DMS153 treated with DMSO at 0.1 percent for 48 hours (cell line): ENCODE data around the gene SAP25.
"Not testable (repeated sequence)": the region's sequence is repeated elsewhere in the genome, so short reads cannot be mapped to it uniquely, and the experiment has no call there.

Source experiments
- DNase-seq: peaks from one replicate; lab custom pipeline; 2025; ENCODE audit not compliant: unreplicated experiment; lab: John Stamatoyannopoulos, UW

SAP25 gene

GRCh38 chr7:100576384-100576993, 2.8 kb upstream of the SAP25 start:
- no peak for DNase-seq

- no peak for DNase-seq
Observed at GRCh38 chr7:100575746-100576383, 2.2 kb upstream of the SAP25 start.

- no peak for DNase-seq
Observed at GRCh38 chr7:100575206-100575631, 1.5 kb upstream of the SAP25 start.

GRCh38 chr7:100574362-100575205, 884 bp upstream of the SAP25 start:
- DNase-seq = no peak

GRCh38 chr7:100572949-100573675, 588 bp downstream of the SAP25 start:
- DNase-seq = no peak

GRCh38 chr7:100572281-100572948, 1.3 kb downstream of the SAP25 start:
- no peak for DNase-seq

GRCh38 chr7:100571829-100572116, 1.9 kb downstream of the SAP25 start:
- no peak for DNase-seq

GRCh38 chr7:100570954-100571828, 2.5 kb downstream of the SAP25 start:
- no peak for DNase-seq

- DNase-seq = peak; percentile 45
Observed at GRCh38 chr7:100568896-100569844, 4.5 kb downstream of the SAP25 start.

- no peak for DNase-seq
Observed at GRCh38 chr7:100568176-100568895, 5.4 kb downstream of the SAP25 start.

- DNase-seq = no peak
Observed at GRCh38 chr7:100567751-100568175, 5.9 kb downstream of the SAP25 start.

- DNase-seq = no peak
Observed at GRCh38 chr7:100567031-100567730, 6.5 kb downstream of the SAP25 start.

- no peak for DNase-seq
Observed at GRCh38 chr7:100566018-100566531, 7.6 kb downstream of the SAP25 start.

- no peak for DNase-seq
Observed at GRCh38 chr7:100565133-100565571, 8.5 kb downstream of the SAP25 start.

- DNase-seq = not testable (repeated sequence)
Observed at GRCh38 chr7:100564405-100564804, 9.3 kb downstream of the SAP25 start.

GRCh38 chr7:100563809-100564400, 9.8 kb downstream of the SAP25 start:
- no peak for DNase-seq

GRCh38 chr7:100563100-100563564, 10.6 kb downstream of the SAP25 start:
- DNase-seq = no peak
